Fibroblast of pulmonary artery (primary cell): ENCODE measurements around the gene VPS33A.
"Not testable (repeated sequence)": the region's sequence is repeated elsewhere in the genome, so short reads cannot be mapped to it uniquely, and the experiment has no call there.

Experiments
- DNase-seq: peaks from one replicate; pipeline ENCODE4 v3.0.0-alpha.2; 2010; ENCODE audit warnings: low read depth
- H3K4me3 ChIP-seq: replicated peaks from 2 replicates; pipeline ENCODE4 v1.5.1; 2011; ENCODE audit warnings: low read depth, mild to moderate bottlenecking, control low read depth, low read length, moderate library complexity
- CTCF ChIP-seq: IDR thresholded peaks from 2 replicates; pipeline ENCODE4 v1.5.1; 2011; ENCODE audit warnings: mild to moderate bottlenecking, control low read depth, low read length, inconsistent platforms; ENCODE audit errors: missing control alignments

Gene VPS33A

GRCh38 chr12:122291431-122291830, 25.1 kb upstream of the VPS33A start:
- no peak for DNase-seq
- no peak for TF ChIP-seq CTCF
- no peak overlapping the region for H3K4me3 ChIP-seq

GRCh38 chr12:122283680-122284079, 17.4 kb upstream of the VPS33A start:
- no peak for TF ChIP-seq CTCF
- DNase-seq, result no peak
- H3K4me3 ChIP-seq, result no peak overlapping the region

- DNase-seq, result peak; percentile 81
- no peak overlapping the region for H3K4me3 ChIP-seq
- TF ChIP-seq CTCF, result no peak
Observed at GRCh38 chr12:122282061-122282460, 15.8 kb upstream of the VPS33A start.

GRCh38 chr12:122276242-122276641, 9.9 kb upstream of the VPS33A start:
- no peak overlapping the region for H3K4me3 ChIP-seq
- no peak for TF ChIP-seq CTCF
- no peak for DNase-seq

GRCh38 chr12:122275459-122275858, 9.2 kb upstream of the VPS33A start:
- DNase-seq, result no peak
- H3K4me3 ChIP-seq, result no peak overlapping the region
- TF ChIP-seq CTCF, result no peak

- DNase-seq, result no peak
- peak overlapping the region; percentile 95 for H3K4me3 ChIP-seq
- no peak for TF ChIP-seq CTCF
Observed at GRCh38 chr12:122265886-122266229, 436 bp downstream of the VPS33A start.

GRCh38 chr12:122265476-122265875, 818 bp downstream of the VPS33A start:
- H3K4me3 ChIP-seq, result peak overlapping the region; percentile 95
- no peak for TF ChIP-seq CTCF
- DNase-seq, result no peak

- not testable (repeated sequence) for DNase-seq
Observed at GRCh38 chr12:122260735-122261134, 5.6 kb downstream of the VPS33A start.

GRCh38 chr12:122258939-122259338, 7.4 kb downstream of the VPS33A start:
- H3K4me3 ChIP-seq, DNase-seq: not testable (repeated sequence)

More at GRCh38 chr12:122260735-122261134, 5.6 kb downstream of the VPS33A start:
- not testable (repeated sequence) for H3K4me3 ChIP-seq

- not testable (repeated sequence) for DNase-seq, H3K4me3 ChIP-seq
Observed at GRCh38 chr12:122258462-122258861, 7.8 kb downstream of the VPS33A start.
